HL-60/S4 (cell line): ENCODE data around the gene PAGE2.
"Not testable (repeated sequence)": the region's sequence is repeated elsewhere in the genome, so short reads cannot be mapped to it uniquely, and the experiment has no call there.

Experiments
- in situ Hi-C: fragments of 300-500 bp; cut with MboI; formaldehyde crosslinking; loops from 2 replicates; pipeline ENCODE4 v1.14.3; 2022; ENCODE audit warnings: low sequenced_read_pairs

Gene PAGE2

GRCh38 chrX:55088795-55089489 lies at the start of gene PAGE2:
TSS of gene PAGE2 (plus strand) at chrX:55089018. CDS start at chrX:55090021, 1,003 bp downstream.
- in situ Hi-C loops = no loop called here

- in situ Hi-C loops = no loop called here
Observed at GRCh38 chrX:55039471-55039870, 49.3 kb upstream of the PAGE2 start.

- in situ Hi-C loops = no loop called here
Observed at GRCh38 chrX:55041514-55041913, 47.3 kb upstream of the PAGE2 start.

- in situ Hi-C loops = not testable (repeated sequence)
Observed at GRCh38 chrX:55050599-55050998, 38.2 kb upstream of the PAGE2 start.

- in situ Hi-C loops = no loop called here
Observed at GRCh38 chrX:55056820-55057674, 31.8 kb upstream of the PAGE2 start.

GRCh38 chrX:55057675-55058249 lies 31.1 kb upstream of the PAGE2 start:
- in situ Hi-C loops = no loop called here

- in situ Hi-C loops = not testable (repeated sequence)
Observed at GRCh38 chrX:55067180-55067579, 21.6 kb upstream of the PAGE2 start.

GRCh38 chrX:55072286-55072685 lies 16.5 kb upstream of the PAGE2 start:
- in situ Hi-C loops = no loop called here

GRCh38 chrX:55074851-55075467 lies 13.9 kb upstream of the PAGE2 start, which contains the start of gene PAGE2B:
TSS of gene PAGE2B (plus strand) at chrX:55075030. CDS start at chrX:55076042, 1,012 bp downstream.
- in situ Hi-C loops = no loop called here

GRCh38 chrX:55098691-55099090 lies 9.9 kb downstream of the PAGE2 start:
- in situ Hi-C loops = no loop called here

- in situ Hi-C loops = no loop called here
Observed at GRCh38 chrX:55099162-55099561, 10.3 kb downstream of the PAGE2 start.

- in situ Hi-C loops = no loop called here
Observed at GRCh38 chrX:55102754-55103153, 13.9 kb downstream of the PAGE2 start.

GRCh38 chrX:55107262-55107661 lies 18.4 kb downstream of the PAGE2 start:
- in situ Hi-C loops = no loop called here

- in situ Hi-C loops = no loop called here
Observed at GRCh38 chrX:55107911-55108310, 19.1 kb downstream of the PAGE2 start.

GRCh38 chrX:55109306-55109705 lies 20.5 kb downstream of the PAGE2 start:
- in situ Hi-C loops = no loop called here

- in situ Hi-C loops = no loop called here
Observed at GRCh38 chrX:55111578-55112254, 22.9 kb downstream of the PAGE2 start.

GRCh38 chrX:55116589-55116988 lies 27.8 kb downstream of the PAGE2 start:
- in situ Hi-C loops = not testable (repeated sequence)

- in situ Hi-C loops = no loop called here
Observed at GRCh38 chrX:55118574-55118973, 29.8 kb downstream of the PAGE2 start.

- in situ Hi-C loops = no loop called here
Observed at GRCh38 chrX:55119271-55119670, 30.5 kb downstream of the PAGE2 start.

- in situ Hi-C loops = no loop called here
Observed at GRCh38 chrX:55119712-55120111, 30.9 kb downstream of the PAGE2 start.
